ACC112 (cell line): ENCODE data around the gene LYPD5.
"Not testable (repeated sequence)": the region's sequence is repeated elsewhere in the genome, so short reads cannot be mapped to it uniquely, and the experiment has no call there.

Experiments
- H2AFZ ChIP-seq: fragments of 200-600 bp; sonication (generic); one replicate; pipeline ENCODE4 v1.6.0; 2017; ENCODE audit warnings: antibody characterized with exemption, low read length; ENCODE audit not compliant: unreplicated experiment
- H3K27ac ChIP-seq: fragments of 200-600 bp; sonication (generic); 2 replicates; pipeline ENCODE4 v1.5.1; 2014; ENCODE audit warnings: low read depth, mild to moderate bottlenecking, antibody characterized with exemption, low read length, moderate library complexity
- H3K27me3 ChIP-seq: fragments of 200-600 bp; sonication (generic); 2 replicates; pipeline ENCODE4 v1.6.1; 2014; ENCODE audit warnings: mild to moderate bottlenecking, antibody characterized with exemption, low read length, moderate library complexity, mixed read lengths; ENCODE audit not compliant: insufficient read depth
- H3K36me3 ChIP-seq: fragments of 200-600 bp; sonication (generic); 2 replicates; pipeline ENCODE4 v1.6.1; 2016; ENCODE audit warnings: mild to moderate bottlenecking, antibody characterized with exemption, low read length, moderate library complexity, mixed read lengths; ENCODE audit not compliant: insufficient read depth
- H3K4me1 ChIP-seq: fragments of 200-600 bp; sonication (generic); one replicate; pipeline ENCODE4 v1.6.1; 2016; ENCODE audit warnings: low read length, mixed read lengths; ENCODE audit not compliant: insufficient read depth, unreplicated experiment, control insufficient read depth
- H3K4me3 ChIP-seq: fragments of 200-600 bp; sonication (generic); 2 replicates; pipeline ENCODE4 v1.5.1; 2014; ENCODE audit warnings: mild to moderate bottlenecking, low read depth, low read length
- H3K79me2 ChIP-seq: fragments of 200-600 bp; sonication (generic); one replicate; pipeline ENCODE4 v1.6.0; 2016; ENCODE audit warnings: low read length; ENCODE audit not compliant: control insufficient read depth, unreplicated experiment, insufficient read depth

LYPD5 gene

GRCh38 chr19:43806401-43806800 lies 4.2 kb upstream of the LYPD5 start:
- H3K27ac ChIP-seq, H3K27me3 ChIP-seq, H3K79me2 ChIP-seq, H3K4me1 ChIP-seq, H2AFZ ChIP-seq, H3K36me3 ChIP-seq, H3K4me3 ChIP-seq: not testable (repeated sequence)

- no peaks in the 10 kb centered on the region for H3K27me3 ChIP-seq
- no peak overlapping the region for H3K27ac ChIP-seq
- no peak overlapping the region for H2AFZ ChIP-seq
- no peaks in the 10 kb centered on the region for H3K36me3 ChIP-seq
- H3K4me3 ChIP-seq: no peak overlapping the region
- no peaks in the 10 kb centered on the region for H3K79me2 ChIP-seq
- H3K4me1 ChIP-seq: no peaks in the 10 kb centered on the region
Observed at GRCh38 chr19:43804432-43804831, 2.2 kb upstream of the LYPD5 start.

- Histone ChIP-seq H3K4me1 (no peaks in the 10 kb centered on the region), H3K79me2 (no peaks in the 10 kb centered on the region), H3K27me3 (no peaks in the 10 kb centered on the region), H3K27ac (no peak overlapping the region), H3K4me3 (no peak overlapping the region), H3K36me3 (no peaks in the 10 kb centered on the region), H2AFZ (no peak overlapping the region)
Observed at GRCh38 chr19:43799502-43800142, 2.6 kb downstream of the LYPD5 start.

GRCh38 chr19:43798546-43799409 lies 3.5 kb downstream of the LYPD5 start:
- no peaks in the 10 kb centered on the region for H3K36me3 ChIP-seq
- no peak overlapping the region for H2AFZ ChIP-seq
- H3K79me2 ChIP-seq: no peaks in the 10 kb centered on the region
- H3K27ac ChIP-seq: no peak overlapping the region
- H3K27me3 ChIP-seq: no peaks in the 10 kb centered on the region
- H3K4me3 ChIP-seq: peak overlapping the region; percentile 75
- no peaks in the 10 kb centered on the region for H3K4me1 ChIP-seq

- Histone ChIP-seq H3K4me3 (peak overlapping the region; percentile 75), H3K79me2 (no peaks in the 10 kb centered on the region), H2AFZ (no peak overlapping the region), H3K27me3 (peaks cover 3% of the 10 kb centered on the region), H3K36me3 (no peaks in the 10 kb centered on the region), H3K4me1 (no peaks in the 10 kb centered on the region), H3K27ac (no peak overlapping the region)
Observed at GRCh38 chr19:43798026-43798545, 4.2 kb downstream of the LYPD5 start.

- H3K27me3 ChIP-seq: peaks cover 7% of the 10 kb centered on the region
- no peaks in the 10 kb centered on the region for H3K36me3 ChIP-seq
- no peak overlapping the region for H2AFZ ChIP-seq
- no peak overlapping the region for H3K27ac ChIP-seq
- H3K4me1 ChIP-seq: no peaks in the 10 kb centered on the region
- no peak overlapping the region for H3K4me3 ChIP-seq
- no peaks in the 10 kb centered on the region for H3K79me2 ChIP-seq
Observed at GRCh38 chr19:43797556-43797955, 4.7 kb downstream of the LYPD5 start.

- H3K27me3 ChIP-seq: peaks cover 11% of the 10 kb centered on the region
- H3K36me3 ChIP-seq: no peaks in the 10 kb centered on the region
- H3K4me1 ChIP-seq: no peaks in the 10 kb centered on the region
- H3K79me2 ChIP-seq: no peaks in the 10 kb centered on the region
- no peak overlapping the region for H3K27ac ChIP-seq
- H3K4me3 ChIP-seq: no peak overlapping the region
- no peak overlapping the region for H2AFZ ChIP-seq
Observed at GRCh38 chr19:43797118-43797517, 5.1 kb downstream of the LYPD5 start.

- Histone ChIP-seq H3K27me3 (peaks cover 16% of the 10 kb centered on the region), H3K27ac (no peak overlapping the region), H2AFZ (no peak overlapping the region), H3K4me3 (no peak overlapping the region), H3K36me3 (no peaks in the 10 kb centered on the region), H3K79me2 (no peaks in the 10 kb centered on the region), H3K4me1 (no peaks in the 10 kb centered on the region)
Observed at GRCh38 chr19:43790587-43790986, 11.7 kb downstream of the LYPD5 start.

- Histone ChIP-seq H3K27ac (no peak overlapping the region), H3K27me3 (peaks cover 16% of the 10 kb centered on the region), H3K4me3 (no peak overlapping the region), H3K4me1 (peaks cover 8% of the 10 kb centered on the region), H3K79me2 (no peaks in the 10 kb centered on the region), H3K36me3 (no peaks in the 10 kb centered on the region), H2AFZ (no peak overlapping the region)
Observed at GRCh38 chr19:43789029-43789428, 13.2 kb downstream of the LYPD5 start.

- H3K4me3 ChIP-seq: no peak overlapping the region
Observed at GRCh38 chr19:43786665-43787064, 15.6 kb downstream of the LYPD5 start.

More at GRCh38 chr19:43786665-43787064, 15.6 kb downstream of the LYPD5 start:
- peaks cover 8% of the 10 kb centered on the region for H3K4me1 ChIP-seq
- peaks cover 5% of the 10 kb centered on the region; the same call in 1 of the 2 replicates for H3K27me3 ChIP-seq
- no peaks in the 10 kb centered on the region for H3K36me3 ChIP-seq
- H2AFZ ChIP-seq: no peak overlapping the region
- H3K79me2 ChIP-seq: no peaks in the 10 kb centered on the region
- H3K27ac ChIP-seq: no peak overlapping the region
